Measurements from ENCODE around the gene MARCHF5.

DNA sequence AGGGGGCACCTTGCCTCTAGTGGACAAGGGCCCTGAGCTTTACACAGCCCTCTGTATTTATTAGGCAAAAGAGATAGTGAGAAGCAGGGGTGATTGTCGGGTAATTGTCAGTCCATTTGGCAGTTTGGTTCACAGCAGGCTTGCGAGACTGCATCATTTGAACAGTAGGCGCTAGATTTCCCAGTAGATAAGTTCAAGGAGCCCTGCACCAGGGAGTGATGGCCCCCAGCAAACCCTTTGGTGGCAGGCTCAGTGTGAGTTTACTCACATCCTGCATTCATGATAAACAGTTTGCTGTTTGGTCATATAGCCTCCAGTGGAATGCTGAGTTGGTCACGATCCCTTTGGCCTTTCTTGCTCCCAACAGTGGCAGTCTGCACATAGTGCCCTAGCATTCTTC, 59.4 kb downstream of the MARCHF5 start:
- TF ChIP-seq, protein P1, sequence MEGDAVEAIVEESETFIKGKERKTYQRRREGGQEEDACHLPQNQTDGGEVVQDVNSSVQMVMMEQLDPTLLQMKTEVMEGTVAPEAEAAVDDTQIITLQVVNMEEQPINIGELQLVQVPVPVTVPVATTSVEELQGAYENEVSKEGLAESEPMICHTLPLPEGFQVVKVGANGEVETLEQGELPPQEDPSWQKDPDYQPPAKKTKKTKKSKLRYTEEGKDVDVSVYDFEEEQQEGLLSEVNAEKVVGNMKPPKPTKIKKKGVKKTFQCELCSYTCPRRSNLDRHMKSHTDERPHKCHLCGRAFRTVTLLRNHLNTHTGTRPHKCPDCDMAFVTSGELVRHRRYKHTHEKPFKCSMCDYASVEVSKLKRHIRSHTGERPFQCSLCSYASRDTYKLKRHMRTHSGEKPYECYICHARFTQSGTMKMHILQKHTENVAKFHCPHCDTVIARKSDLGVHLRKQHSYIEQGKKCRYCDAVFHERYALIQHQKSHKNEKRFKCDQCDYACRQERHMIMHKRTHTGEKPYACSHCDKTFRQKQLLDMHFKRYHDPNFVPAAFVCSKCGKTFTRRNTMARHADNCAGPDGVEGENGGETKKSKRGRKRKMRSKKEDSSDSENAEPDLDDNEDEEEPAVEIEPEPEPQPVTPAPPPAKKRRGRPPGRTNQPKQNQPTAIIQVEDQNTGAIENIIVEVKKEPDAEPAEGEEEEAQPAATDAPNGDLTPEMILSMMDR (IDR thresholded peaks at IDR 0.05) = no peak
- no peak for TF ChIP-seq ZFX (IDR thresholded peaks at IDR 0.05; ENCODE audit: borderline replicate concordance)

Data from 22Rv1 (cell line).